ENCODE results near the gene PLCH1. TPM values are rescaled to one million over a fixed set of nuclear protein-coding genes. Genes with fewer than 3 reads are reported as not detected.
A peak's percentile ranks its signal among the peaks of the same experiment; 100 is the strongest.

The PLCH1 gene
- total RNA-seq, 2 donors from 2014 or later: 0.17 to 0.24 TPM

DNA sequence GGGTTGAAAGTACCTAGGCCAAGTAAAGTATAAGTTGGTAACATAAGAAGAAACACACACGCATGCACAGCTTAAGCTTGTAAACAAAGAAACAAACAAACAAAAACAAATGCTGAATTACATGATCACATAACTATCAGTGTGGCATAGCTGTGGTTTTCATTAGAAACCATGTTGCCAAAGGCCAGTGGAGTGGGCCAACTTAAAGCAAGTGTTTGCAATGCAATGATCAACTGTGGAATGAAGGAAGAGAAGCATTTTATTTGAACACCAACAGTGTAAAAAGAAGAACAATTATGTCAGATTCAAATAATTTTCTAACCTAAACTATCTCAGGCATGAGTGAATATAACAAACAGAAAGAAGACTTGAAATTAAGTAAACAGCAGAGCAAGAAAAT lies 252.0 kb downstream of the PLCH1 start:
- no peak overlapping the region for H3K27ac Mint-ChIP-seq

GRCh38 chr3:155491696-155492095 lies 253.2 kb downstream of the PLCH1 start:
- no peak for DNase-seq (ENCODE audit: low spot score)
- Mint-ChIP-seq H3K36me3 (no peaks in the 10 kb centered on the region), H3K27ac (no peak overlapping the region), H3K4me1 (ENCODE audit: low read depth in 2 of 2) (peaks cover 0 to 6% of the 10 kb centered on the region in 2 donors), H3K4me3 (no peak overlapping the region), H3K9me3 (no peaks in the 10 kb centered on the region), H3K27me3 (no peaks in the 10 kb centered on the region)
- ATAC-seq: no peak

More for the DNA sequence above, 252.0 kb downstream of the PLCH1 start:
- no peaks in the 10 kb centered on the region for H3K27me3 Mint-ChIP-seq
- no peak overlapping the region for H3K4me3 Mint-ChIP-seq
- no peak for ATAC-seq
- H3K9me3 Mint-ChIP-seq: no peaks in the 10 kb centered on the region
- H3K36me3 Mint-ChIP-seq: no peaks in the 10 kb centered on the region
- peaks cover 0 to 6% of the 10 kb centered on the region in 2 donors for H3K4me1 Mint-ChIP-seq (ENCODE audit: low read depth in 2 of 2)
- DNase-seq (ENCODE audit: low spot score): no peak

GRCh38 chr3:155488671-155489070 lies 256.2 kb downstream of the PLCH1 start:
- Mint-ChIP-seq H3K4me3 (no peak overlapping the region), H3K4me1 (ENCODE audit: low read depth in 2 of 2) (no peaks in the 10 kb centered on the region), H3K9me3 (no peaks in the 10 kb centered on the region), H3K27ac (no peak overlapping the region), H3K27me3 (no peaks in the 10 kb centered on the region), H3K36me3 (no peaks in the 10 kb centered on the region)
- ATAC-seq (no peak), DNase-seq (ENCODE audit: low spot score) (no peak)

GRCh38 chr3:155485897-155486296 lies 259.0 kb downstream of the PLCH1 start:
- Mint-ChIP-seq H3K36me3 (no peaks in the 10 kb centered on the region), H3K27me3 (no peaks in the 10 kb centered on the region), H3K27ac (no peak overlapping the region), H3K4me3 (no peak overlapping the region), H3K9me3 (no peaks in the 10 kb centered on the region), H3K4me1 (ENCODE audit: low read depth in 2 of 2) (no peaks in the 10 kb centered on the region)
- no peak for ATAC-seq
- DNase-seq (ENCODE audit: low spot score): no peak

GRCh38 chr3:155481591-155481990 lies 263.3 kb downstream of the PLCH1 start:
- H3K9me3 Mint-ChIP-seq: peaks cover 4% of the 10 kb centered on the region
- no peaks in the 10 kb centered on the region for H3K36me3 Mint-ChIP-seq
- H3K4me3 Mint-ChIP-seq: no peak overlapping the region
- no peaks in the 10 kb centered on the region for H3K4me1 Mint-ChIP-seq (ENCODE audit: low read depth in 2 of 2)
- no peak overlapping the region for H3K27ac Mint-ChIP-seq
- ATAC-seq (no peak), DNase-seq (ENCODE audit: low spot score) (no peak)
- H3K27me3 Mint-ChIP-seq: no peaks in the 10 kb centered on the region

DNA sequence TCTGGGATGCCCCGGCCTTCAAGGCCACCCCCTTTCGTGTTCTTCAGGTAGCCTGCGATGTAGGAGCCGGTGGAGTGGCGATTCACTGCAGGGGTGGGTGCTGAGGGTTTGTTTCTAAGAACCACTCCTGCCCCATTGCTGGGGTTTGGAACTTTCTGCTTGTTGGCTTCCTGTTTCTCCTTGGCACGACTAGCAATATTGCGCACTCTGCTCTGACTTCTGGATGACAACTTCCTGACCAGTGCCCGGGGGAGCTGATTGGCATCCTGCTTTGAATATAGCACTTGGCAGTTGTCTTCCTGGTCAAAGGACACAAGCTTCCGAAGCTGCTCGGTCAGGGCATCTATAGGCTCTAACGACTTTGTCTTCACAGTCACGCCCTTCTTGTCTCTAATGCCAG lies 263.8 kb downstream of the PLCH1 start:
- Mint-ChIP-seq H3K27ac (no peak overlapping the region), H3K36me3 (no peaks in the 10 kb centered on the region), H3K4me3 (no peak overlapping the region), H3K9me3 (peaks cover 4% of the 10 kb centered on the region), H3K4me1 (ENCODE audit: low read depth in 2 of 2) (no peaks in the 10 kb centered on the region), H3K27me3 (no peaks in the 10 kb centered on the region)
- DNase-seq (ENCODE audit: low spot score): no peak
- no peak for ATAC-seq

GRCh38 chr3:155465664-155466063 lies 279.2 kb downstream of the PLCH1 start:
- Mint-ChIP-seq H3K4me3 (no peak overlapping the region), H3K36me3 (peaks cover 7% of the 10 kb centered on the region), H3K9me3 (peaks cover 15% of the 10 kb centered on the region), H3K4me1 (ENCODE audit: low read depth in 2 of 2) (no peaks in the 10 kb centered on the region), H3K27me3 (no peaks in the 10 kb centered on the region), H3K27ac (no peak overlapping the region)
- ATAC-seq (no peak), DNase-seq (ENCODE audit: low spot score) (no peak)

- H3K9me3 Mint-ChIP-seq: peaks cover 9% of the 10 kb centered on the region
- H3K36me3 Mint-ChIP-seq: no peaks in the 10 kb centered on the region
- H3K27ac Mint-ChIP-seq: no peak overlapping the region
- no peaks in the 10 kb centered on the region for H3K4me1 Mint-ChIP-seq (ENCODE audit: low read depth in 2 of 2)
- no peak overlapping the region for H3K4me3 Mint-ChIP-seq
- DNase-seq (ENCODE audit: low spot score) (no peak), ATAC-seq (peak in 1 of 2 donors; percentile 24)
- no peaks in the 10 kb centered on the region for H3K27me3 Mint-ChIP-seq
These were observed 282.2 kb downstream of the PLCH1 start for GRCh38 chr3:155462672-155463071.

- Mint-ChIP-seq H3K9me3 (peaks cover 5% of the 10 kb centered on the region), H3K27me3 (no peaks in the 10 kb centered on the region), H3K4me1 (ENCODE audit: low read depth in 2 of 2) (no peaks in the 10 kb centered on the region), H3K27ac (no peak overlapping the region), H3K4me3 (no peak overlapping the region), H3K36me3 (no peaks in the 10 kb centered on the region)
- ATAC-seq (no peak), DNase-seq (ENCODE audit: low spot score) (no peak)
These were observed 287.3 kb downstream of the PLCH1 start for GRCh38 chr3:155457591-155457990.

- peaks cover 4% of the 10 kb centered on the region for H3K9me3 Mint-ChIP-seq
- no peak overlapping the region for H3K4me3 Mint-ChIP-seq
- ATAC-seq (no peak), DNase-seq (ENCODE audit: low spot score) (no peak)
- no peaks in the 10 kb centered on the region for H3K27me3 Mint-ChIP-seq
- no peak overlapping the region for H3K27ac Mint-ChIP-seq
- H3K4me1 Mint-ChIP-seq (ENCODE audit: low read depth in 2 of 2): no peaks in the 10 kb centered on the region
- H3K36me3 Mint-ChIP-seq: no peaks in the 10 kb centered on the region
These were observed 289.1 kb downstream of the PLCH1 start for GRCh38 chr3:155455765-155456164.

GRCh38 chr3:155453512-155453911 lies 291.4 kb downstream of the PLCH1 start:
- H3K27ac Mint-ChIP-seq: no peak overlapping the region
- no peaks in the 10 kb centered on the region for H3K36me3 Mint-ChIP-seq
- peaks cover 4% of the 10 kb centered on the region for H3K9me3 Mint-ChIP-seq
- H3K27me3 Mint-ChIP-seq: no peaks in the 10 kb centered on the region
- H3K4me3 Mint-ChIP-seq: no peak overlapping the region
- no peaks in the 10 kb centered on the region for H3K4me1 Mint-ChIP-seq (ENCODE audit: low read depth in 2 of 2)
- ATAC-seq (no peak), DNase-seq (ENCODE audit: low spot score) (no peak)

DNA sequence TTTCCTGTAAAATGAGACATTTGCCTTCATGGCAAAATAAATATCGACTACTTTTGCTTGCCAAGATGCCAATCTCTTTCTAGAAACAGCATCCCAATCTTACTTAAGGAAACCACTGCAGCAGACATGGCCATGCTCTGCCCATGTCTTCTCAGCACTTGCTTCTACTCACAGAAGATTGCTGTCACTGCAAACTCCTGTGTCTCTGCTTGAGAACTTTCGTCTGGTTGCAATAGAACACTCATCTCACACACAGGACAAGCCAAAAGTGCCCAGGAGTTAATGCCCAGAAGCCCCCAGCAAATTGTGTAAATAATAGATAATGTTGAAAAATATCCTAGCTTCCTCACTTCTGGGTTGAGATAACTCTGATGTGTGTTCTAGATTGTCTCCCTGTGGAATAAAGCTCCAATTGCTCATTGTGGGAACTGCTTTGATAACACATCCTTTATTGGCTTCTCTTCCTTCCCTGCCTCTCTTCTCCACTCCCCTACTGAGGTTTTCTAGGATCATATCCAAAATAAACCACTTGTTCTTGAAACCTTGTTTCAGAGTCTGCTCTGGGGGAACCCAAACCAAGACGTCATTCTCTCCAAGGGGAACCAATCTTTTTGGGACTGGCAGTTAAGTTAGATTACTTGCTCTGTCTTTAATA lies 295.1 kb downstream of the PLCH1 start:
- no peak for ATAC-seq
- no peak overlapping the region for H3K4me3 Mint-ChIP-seq
- H3K4me1 Mint-ChIP-seq (ENCODE audit: low read depth in 2 of 2): no peaks in the 10 kb centered on the region
- no peak for DNase-seq (ENCODE audit: low spot score)
- peaks cover 4% of the 10 kb centered on the region for H3K9me3 Mint-ChIP-seq
- no peaks in the 10 kb centered on the region for H3K36me3 Mint-ChIP-seq
- H3K27me3 Mint-ChIP-seq: no peaks in the 10 kb centered on the region
- H3K27ac Mint-ChIP-seq: no peak overlapping the region

- Mint-ChIP-seq H3K4me3 (no peak overlapping the region), H3K9me3 (peaks cover 4% of the 10 kb centered on the region), H3K4me1 (ENCODE audit: low read depth in 2 of 2) (no peaks in the 10 kb centered on the region), H3K27me3 (no peaks in the 10 kb centered on the region), H3K27ac (no peak overlapping the region), H3K36me3 (no peaks in the 10 kb centered on the region)
- ATAC-seq: no peak
- no peak for DNase-seq (ENCODE audit: low spot score)
These were observed 296.3 kb downstream of the PLCH1 start for GRCh38 chr3:155448531-155448930.

GRCh38 chr3:155446366-155446765 lies 298.5 kb downstream of the PLCH1 start:
- ATAC-seq (no peak), DNase-seq (ENCODE audit: low spot score) (no peak)
- no peaks in the 10 kb centered on the region for H3K27me3 Mint-ChIP-seq
- no peak overlapping the region for H3K4me3 Mint-ChIP-seq
- no peaks in the 10 kb centered on the region for H3K9me3 Mint-ChIP-seq
- no peaks in the 10 kb centered on the region for H3K4me1 Mint-ChIP-seq (ENCODE audit: low read depth in 2 of 2)
- no peaks in the 10 kb centered on the region for H3K36me3 Mint-ChIP-seq
- H3K27ac Mint-ChIP-seq: no peak overlapping the region

DNA sequence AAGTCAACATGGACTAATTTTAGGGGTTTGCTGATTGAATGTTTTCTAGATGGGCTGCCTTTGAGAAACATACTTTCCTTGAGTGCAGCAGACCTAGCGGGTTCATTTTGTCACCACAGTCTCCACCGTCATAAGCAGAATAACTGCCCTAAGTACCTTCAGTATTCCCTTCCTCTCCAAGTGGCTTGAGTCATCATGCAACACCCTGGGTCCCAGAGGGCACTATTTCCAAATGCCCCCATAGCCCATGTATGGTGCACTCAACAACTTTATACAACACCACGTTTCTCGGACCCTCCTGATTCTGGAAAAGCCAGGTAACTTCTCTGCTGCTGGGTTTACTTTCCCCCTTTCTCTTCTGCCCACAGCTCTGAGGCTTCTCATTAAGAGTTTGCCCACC lies 300.1 kb downstream of the PLCH1 start:
- H3K9me3 Mint-ChIP-seq: no peaks in the 10 kb centered on the region
- H3K36me3 Mint-ChIP-seq: no peaks in the 10 kb centered on the region
- no peaks in the 10 kb centered on the region for H3K27me3 Mint-ChIP-seq
- ATAC-seq (no peak), DNase-seq (ENCODE audit: low spot score) (no peak)
- no peak overlapping the region for H3K27ac Mint-ChIP-seq
- H3K4me1 Mint-ChIP-seq (ENCODE audit: low read depth in 2 of 2): no peaks in the 10 kb centered on the region
- H3K4me3 Mint-ChIP-seq: no peak overlapping the region
